Neutrophil (primary cell): Measurements from ENCODE around the gene LOXHD1.

ENCODE experiments used
- H3K27ac ChIP-seq: fragments of 200-600 bp; sonication (generic); 2 replicates; pipeline ENCODE4 v1.5.1; 2016; ENCODE audit warnings: mild to moderate bottlenecking, moderate library complexity
- H3K27me3 ChIP-seq: fragments of 200-600 bp; sonication (generic); 2 replicates; pipeline ENCODE4 v1.6.0; 2016; ENCODE audit warnings: mild to moderate bottlenecking
- H3K36me3 ChIP-seq: fragments of 200-600 bp; sonication (generic); 2 replicates; pipeline ENCODE4 v1.5.1; 2017
- H3K4me1 ChIP-seq, 2 experiments: fragments of 200-600 bp in 1 of 2; sonication (generic) in 1 of 2; 1 replicate in 1 of 2; 2 replicates in 1 of 2; pipeline versions ENCODE4 v1.5.1 to v1.6.1; 2013 to 2016; ENCODE audit warnings: low read depth in 1 of 2, low read length in 1 of 2, mild to moderate bottlenecking in 1 of 2, moderate library complexity in 1 of 2; ENCODE audit not compliant: control insufficient read depth in 1 of 2, insufficient read depth in 1 of 2
- H3K4me3 ChIP-seq, 2 experiments: fragments of 200-600 bp in 1 of 2; sonication (generic) in 1 of 2; 1 replicate in 1 of 2; 2 replicates in 1 of 2; pipeline ENCODE4 v1.5.1; 2013 to 2016; ENCODE audit warnings: low read depth in 1 of 2, low read length in 1 of 2, mild to moderate bottlenecking in 1 of 2, moderate library complexity in 1 of 2
- H3K9me3 ChIP-seq: fragments of 200-600 bp; sonication (generic); 2 replicates; pipeline ENCODE4 v1.5.1; 2016
- CTCF ChIP-seq: fragments of 200-600 bp; sonication (generic); IDR thresholded peaks from 2 replicates; pipeline ENCODE4 v1.5.1; 2016; ENCODE audit warnings: antibody characterized with exemption

The LOXHD1 gene

GRCh38 chr18:46546111-46546640, 110.8 kb downstream of the LOXHD1 start:
- Histone ChIP-seq H3K36me3 (peaks cover 60% of the 10 kb centered on the region), H3K27me3 (no peaks in the 10 kb centered on the region), H3K4me1 (peaks cover 0 to under 1% of the 10 kb centered on the region in 2 experiments), H3K9me3 (no peaks in the 10 kb centered on the region), H3K4me3 (no peak overlapping the region), H3K27ac (no peak overlapping the region)
- TF ChIP-seq CTCF: no peak

GRCh38 chr18:46542545-46542944, 114.5 kb downstream of the LOXHD1 start:
- H3K27me3 ChIP-seq: no peaks in the 10 kb centered on the region
- no peak overlapping the region for H3K4me3 ChIP-seq
- TF ChIP-seq CTCF: no peak
- H3K4me1 ChIP-seq: peaks cover 0 to 5% of the 10 kb centered on the region in 2 experiments
- H3K9me3 ChIP-seq: no peaks in the 10 kb centered on the region
- H3K36me3 ChIP-seq: peaks cover 90% of the 10 kb centered on the region
- no peak overlapping the region for H3K27ac ChIP-seq

- Histone ChIP-seq H3K27ac (no peak overlapping the region), H3K4me1 (peaks cover 0 to 5% of the 10 kb centered on the region in 2 experiments), H3K36me3 (peaks cover 91% of the 10 kb centered on the region), H3K27me3 (no peaks in the 10 kb centered on the region), H3K4me3 (no peak overlapping the region), H3K9me3 (no peaks in the 10 kb centered on the region)
- no peak for TF ChIP-seq CTCF
Observed at GRCh38 chr18:46541626-46542189, 115.3 kb downstream of the LOXHD1 start.

GRCh38 chr18:46538376-46538775, 118.6 kb downstream of the LOXHD1 start:
- H3K27me3 ChIP-seq: no peaks in the 10 kb centered on the region
- H3K27ac ChIP-seq: no peak overlapping the region
- no peak overlapping the region for H3K4me3 ChIP-seq
- peaks cover 94% of the 10 kb centered on the region for H3K36me3 ChIP-seq
- no peak for TF ChIP-seq CTCF
- peaks cover 0 to 5% of the 10 kb centered on the region in 2 experiments for H3K4me1 ChIP-seq
- H3K9me3 ChIP-seq: no peaks in the 10 kb centered on the region

GRCh38 chr18:46536215-46536874, 120.7 kb downstream of the LOXHD1 start:
- Histone ChIP-seq H3K27ac (no peak overlapping the region), H3K4me1 (peaks cover 0 to 5% of the 10 kb centered on the region in 2 experiments), H3K36me3 (peaks cover 94% of the 10 kb centered on the region), H3K27me3 (no peaks in the 10 kb centered on the region), H3K9me3 (no peaks in the 10 kb centered on the region), H3K4me3 (no peak overlapping the region)
- no peak for TF ChIP-seq CTCF
